ENCODE results near the gene CEP63.

- TF ChIP-seq CTCF (IDR thresholded peaks at IDR 0.05 in 4 of 5, conservative IDR thresholded peaks at IDR 0.05 in 1 of 5) (no peak), POLR2A (IDR thresholded peaks at IDR 0.05) (no peak)
Observed at GRCh38 chr3:134611516-134611915, 125.7 kb downstream of the CEP63 start.
